ENCODE data around the gene AGAP5.
"Not testable (repeated sequence)": the region's sequence is repeated elsewhere in the genome, so short reads cannot be mapped to it uniquely, and the experiment has no call there.

GRCh38 chr10:73687641-73688040 is 10.3 kb downstream of the AGAP5 start:
- not testable (repeated sequence) for TF ChIP-seq CTCF (IDR thresholded peaks at IDR 0.05); POLR2AphosphoS5 (IDR thresholded peaks at IDR 0.05; ENCODE audit: low read depth, low read length); SIN3A (IDR thresholded peaks at IDR 0.05; ENCODE audit: borderline replicate concordance, insufficient read depth, low read depth, low read length)

Measured in Panc1 (cell line).